Fibroblast of lung (primary cell): ENCODE results near the gene PLEKHN1.

Source experiments
- EZH2 ChIP-seq: IDR thresholded peaks from 2 replicates; pipeline ENCODE4 v1.5.1; 2012; ENCODE audit warnings: low read length, control low read depth, mild to moderate bottlenecking; ENCODE audit errors: missing control alignments
- TF ChIP-seq, protein P1 (sequence below), 2 donors: IDR thresholded peaks in 1 of 2; conservative IDR thresholded peaks in 1 of 2; 1 replicate in 1 of 2; 2 replicates in 1 of 2; pipeline ENCODE4 v1.5.1; 2011 to 2012; ENCODE audit warnings: low read length in 2 of 2, control low read depth in 1 of 2, inconsistent platforms in 1 of 2, low read depth in 1 of 2, mild to moderate bottlenecking in 1 of 2

DNA sequence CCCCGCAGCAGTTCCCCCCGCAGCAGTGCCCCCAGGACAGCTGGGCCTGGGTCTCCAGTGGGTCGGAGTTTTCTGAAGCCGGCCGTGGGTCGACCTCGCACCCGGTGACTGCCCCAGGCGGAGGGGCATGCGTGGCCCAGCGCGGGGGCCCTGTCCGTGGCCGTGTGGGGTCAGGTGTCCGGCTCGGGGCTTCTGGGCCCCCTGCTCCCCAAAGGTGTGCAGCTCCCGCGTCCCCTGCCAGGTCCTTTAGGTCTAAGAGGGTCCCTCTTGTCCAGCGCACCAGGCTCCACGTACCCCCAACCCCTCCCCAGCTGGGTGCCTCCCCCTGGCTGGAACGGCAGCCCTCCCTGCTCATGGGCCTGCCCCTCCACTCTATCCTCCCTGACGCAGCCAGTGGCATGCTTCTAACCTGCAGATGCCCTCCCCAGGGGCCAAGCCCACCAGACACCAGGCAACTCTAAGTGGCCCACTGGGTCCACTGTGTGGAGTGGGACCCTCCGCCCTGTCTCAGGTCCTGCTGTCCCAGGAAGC is 39.6 kb downstream of the PLEKHN1 start:
- TF ChIP-seq, protein P1, sequence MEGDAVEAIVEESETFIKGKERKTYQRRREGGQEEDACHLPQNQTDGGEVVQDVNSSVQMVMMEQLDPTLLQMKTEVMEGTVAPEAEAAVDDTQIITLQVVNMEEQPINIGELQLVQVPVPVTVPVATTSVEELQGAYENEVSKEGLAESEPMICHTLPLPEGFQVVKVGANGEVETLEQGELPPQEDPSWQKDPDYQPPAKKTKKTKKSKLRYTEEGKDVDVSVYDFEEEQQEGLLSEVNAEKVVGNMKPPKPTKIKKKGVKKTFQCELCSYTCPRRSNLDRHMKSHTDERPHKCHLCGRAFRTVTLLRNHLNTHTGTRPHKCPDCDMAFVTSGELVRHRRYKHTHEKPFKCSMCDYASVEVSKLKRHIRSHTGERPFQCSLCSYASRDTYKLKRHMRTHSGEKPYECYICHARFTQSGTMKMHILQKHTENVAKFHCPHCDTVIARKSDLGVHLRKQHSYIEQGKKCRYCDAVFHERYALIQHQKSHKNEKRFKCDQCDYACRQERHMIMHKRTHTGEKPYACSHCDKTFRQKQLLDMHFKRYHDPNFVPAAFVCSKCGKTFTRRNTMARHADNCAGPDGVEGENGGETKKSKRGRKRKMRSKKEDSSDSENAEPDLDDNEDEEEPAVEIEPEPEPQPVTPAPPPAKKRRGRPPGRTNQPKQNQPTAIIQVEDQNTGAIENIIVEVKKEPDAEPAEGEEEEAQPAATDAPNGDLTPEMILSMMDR (conservative IDR thresholded peaks at IDR 0.05 in 1 of 2, IDR thresholded peaks at IDR 0.05 in 1 of 2; ENCODE audit: low read depth in 1 of 2, low read length in 2 of 2), result no peak
- TF ChIP-seq EZH2, result no peak
